Astrocyte (in vitro differentiated cells and primary cell): Measurements from ENCODE around the gene CHMP6.

Experiments used
- CTCF ChIP-seq: IDR thresholded peaks from 2 replicates; pipeline ENCODE4 v1.5.1; 2011; ENCODE audit warnings: low read depth, mild to moderate bottlenecking, inconsistent platforms, low read length, moderate library complexity; ENCODE audit not compliant: insufficient read depth
- EZH2 ChIP-seq: IDR thresholded peaks from 2 replicates; pipeline ENCODE4 v1.6.1; 2012; ENCODE audit warnings: mild to moderate bottlenecking, low read length, inconsistent platforms; ENCODE audit not compliant: insufficient read depth

- TF ChIP-seq CTCF (no peak), EZH2 (no peak)
Measured at GRCh38 chr17:80987941-80988461, 3.6 kb upstream of the CHMP6 start.
